Mesodermal cell (in vitro differentiated cells): ENCODE data around the gene ADAMTSL1.

Experiments used
- H3K27ac ChIP-seq: 2 replicates; pipeline ENCODE4 v1.7.0; 2013; ENCODE audit warnings: mild to moderate bottlenecking, low read depth, low read length, moderate library complexity; ENCODE audit not compliant: severe bottlenecking
- H3K36me3 ChIP-seq: 2 replicates; pipeline ENCODE4 v1.7.1; 2013; ENCODE audit warnings: mild to moderate bottlenecking, low read length, moderate library complexity; ENCODE audit not compliant: control insufficient read depth, insufficient read depth
- H3K4me1 ChIP-seq: one replicate; pipeline ENCODE4 v1.7.1; 2013; ENCODE audit warnings: mild to moderate bottlenecking, low read length; ENCODE audit not compliant: insufficient read depth, control insufficient read depth, poor library complexity, severe bottlenecking
- H3K4me3 ChIP-seq: 2 replicates; pipeline ENCODE4 v1.7.0; 2013; ENCODE audit warnings: low read length, control low read depth, mild to moderate bottlenecking; ENCODE audit not compliant: insufficient read depth, poor library complexity, severe bottlenecking; ENCODE audit errors: extremely low read depth
- H3K9me3 ChIP-seq: 2 replicates; pipeline ENCODE4 v1.7.1; 2013; ENCODE audit warnings: mild to moderate bottlenecking, low read length, moderate library complexity; ENCODE audit not compliant: control insufficient read depth
- WGBS, 2 experiments: methylation state at CpG; one replicate each; pipeline ENCODE4 v1.1.5; 2013; ENCODE audit warnings: missing lambda C conversion rate in 2 of 2; ENCODE audit not compliant: insufficient coverage in 2 of 2; 5-methylcytosine and 5-hydroxymethylcytosine counted together

ADAMTSL1 gene

DNA sequence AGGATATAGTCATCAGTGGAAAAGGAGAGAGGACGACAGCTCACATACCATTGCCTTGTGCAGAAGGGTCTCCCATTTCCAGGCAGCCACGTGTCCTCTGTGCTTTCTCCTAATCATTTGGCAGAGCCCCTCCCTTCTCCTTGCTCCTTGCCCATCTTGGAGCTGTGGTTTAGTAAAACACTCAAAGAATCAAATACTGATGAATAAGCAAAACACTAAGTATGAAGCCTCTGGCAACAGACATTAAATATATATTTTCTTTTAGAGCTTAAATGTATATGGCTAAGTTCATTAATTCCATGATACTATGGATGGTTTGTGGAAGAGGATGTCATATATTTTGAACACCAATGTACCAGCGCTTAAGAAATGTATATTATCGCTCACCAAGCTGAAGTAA lies 280.6 kb downstream of the ADAMTSL1 start:
- Histone ChIP-seq H3K4me1 (no peaks in the 10 kb centered on the region), H3K27ac (no peak overlapping the region), H3K4me3 (no peak overlapping the region), H3K9me3 (no peaks in the 10 kb centered on the region), H3K36me3 (no peaks in the 10 kb centered on the region)
- WGBS, 2 experiments, result 100% methylated on average over 1 of the region's 4 CpGs; no CpG with 5 or more reads in 1 of the 2 experiments

GRCh38 chr9:18755263-18755662 lies 281.3 kb downstream of the ADAMTSL1 start:
- no peak overlapping the region for H3K4me3 ChIP-seq
- WGBS, 2 experiments, result 77 to 90% methylated on average over 2 of the region's 2 CpGs
- H3K9me3 ChIP-seq, result no peaks in the 10 kb centered on the region
- H3K4me1 ChIP-seq, result no peaks in the 10 kb centered on the region
- no peak overlapping the region for H3K27ac ChIP-seq
- no peaks in the 10 kb centered on the region for H3K36me3 ChIP-seq

GRCh38 chr9:18756712-18757125 lies 282.8 kb downstream of the ADAMTSL1 start:
- 80% methylated on average over 1 of the region's 3 CpGs for WGBS, 2 experiments
- Histone ChIP-seq H3K4me3 (no peak overlapping the region), H3K36me3 (no peaks in the 10 kb centered on the region), H3K27ac (no peak overlapping the region), H3K9me3 (no peaks in the 10 kb centered on the region), H3K4me1 (no peaks in the 10 kb centered on the region)

GRCh38 chr9:18759827-18760226 lies 285.9 kb downstream of the ADAMTSL1 start:
- Histone ChIP-seq H3K36me3 (no peaks in the 10 kb centered on the region), H3K27ac (no peak overlapping the region), H3K9me3 (no peaks in the 10 kb centered on the region), H3K4me3 (no peak overlapping the region), H3K4me1 (no peaks in the 10 kb centered on the region)
- whole genome bisulfite sequencing, 2 experiments, result 91 to 94% methylated on average over 4 of the region's 4 CpGs

- Histone ChIP-seq H3K36me3 (no peaks in the 10 kb centered on the region), H3K4me3 (no peak overlapping the region), H3K9me3 (no peaks in the 10 kb centered on the region), H3K4me1 (no peaks in the 10 kb centered on the region), H3K27ac (no peak overlapping the region)
- whole genome bisulfite sequencing, 2 experiments, result 88 to 92% methylated on average over 1 of the region's 2 CpGs
Measured at GRCh38 chr9:18761742-18762300, 287.9 kb downstream of the ADAMTSL1 start.

DNA sequence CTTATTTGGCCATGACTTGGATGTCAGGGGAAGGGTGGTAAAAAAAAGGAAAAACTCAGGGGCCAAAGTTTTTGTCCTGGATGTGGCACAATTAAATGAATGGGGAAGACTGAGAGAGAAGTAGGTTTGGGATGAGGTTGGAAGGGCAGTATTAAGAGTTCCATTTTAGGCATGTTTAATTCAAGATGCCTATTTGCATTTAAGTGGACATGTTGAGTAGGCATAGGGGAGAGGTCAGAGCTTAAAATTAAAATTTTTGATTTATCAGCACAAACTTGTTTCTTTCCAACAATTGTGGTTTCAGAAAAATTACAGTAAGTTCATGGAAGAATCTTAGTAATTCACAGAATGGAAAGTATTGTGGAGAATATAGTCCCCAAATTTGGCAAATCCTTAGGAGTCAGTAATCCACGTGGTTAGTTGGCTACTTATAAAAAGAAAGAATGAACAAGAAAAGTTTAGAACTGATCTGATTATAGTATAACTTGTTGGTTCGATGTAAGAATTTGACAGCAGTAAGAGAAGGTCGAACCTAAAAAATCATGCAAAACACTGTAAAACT lies 293.1 kb downstream of the ADAMTSL1 start:
- H3K4me3 ChIP-seq, result no peak overlapping the region
- no peaks in the 10 kb centered on the region for H3K9me3 ChIP-seq
- H3K27ac ChIP-seq, result no peak overlapping the region
- H3K4me1 ChIP-seq, result no peaks in the 10 kb centered on the region
- WGBS, 2 experiments, result 92 to 100% methylated on average over 1 of the region's 3 CpGs
- H3K36me3 ChIP-seq, result no peaks in the 10 kb centered on the region

DNA sequence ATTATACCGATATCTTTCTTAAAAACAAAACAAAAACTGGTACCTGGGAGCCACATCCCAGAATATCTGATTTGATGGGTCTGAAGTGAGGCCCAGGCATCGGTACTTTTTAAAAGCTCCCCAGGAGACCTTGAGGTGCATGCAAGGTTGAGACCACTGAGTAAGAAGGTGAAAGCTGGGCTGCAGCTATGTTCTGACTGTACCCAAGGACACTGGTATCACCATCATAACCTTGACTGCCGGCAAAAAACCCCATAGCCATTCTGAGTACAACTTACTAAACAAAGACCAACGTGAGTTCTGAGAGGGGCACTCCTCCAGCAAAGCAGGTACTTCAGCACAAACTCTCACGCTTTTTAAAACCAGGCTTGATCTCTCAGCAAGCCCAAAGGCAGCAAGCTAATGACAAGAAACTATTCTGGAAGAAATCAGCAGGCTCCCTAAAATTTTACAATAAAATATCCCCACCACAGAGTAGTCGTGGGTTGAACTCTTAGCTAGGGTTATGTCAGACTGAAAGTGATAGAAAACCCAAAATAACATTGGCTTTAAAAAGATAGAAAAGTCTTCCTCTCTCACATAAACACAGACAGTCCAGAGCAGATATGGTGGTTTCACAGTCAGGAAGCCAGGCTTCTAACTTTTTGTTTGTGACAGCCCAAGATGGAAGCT lies 295.1 kb downstream of the ADAMTSL1 start:
- WGBS, 2 experiments, result 85 to 100% methylated on average over 3 of the region's 6 CpGs
- no peaks in the 10 kb centered on the region for H3K4me1 ChIP-seq
- no peak overlapping the region for H3K4me3 ChIP-seq
- H3K27ac ChIP-seq, result no peak overlapping the region
- no peaks in the 10 kb centered on the region for H3K9me3 ChIP-seq
- H3K36me3 ChIP-seq, result no peaks in the 10 kb centered on the region

- no peaks in the 10 kb centered on the region for H3K36me3 ChIP-seq
- H3K27ac ChIP-seq, result no peak overlapping the region
- 86 to 89% methylated on average over 6 to 8 of the region's 10 CpGs for WGBS, 2 experiments
- no peak overlapping the region for H3K4me3 ChIP-seq
- H3K9me3 ChIP-seq, result no peaks in the 10 kb centered on the region
- H3K4me1 ChIP-seq, result no peaks in the 10 kb centered on the region
Measured at GRCh38 chr9:18770131-18770908, 296.4 kb downstream of the ADAMTSL1 start.

DNA sequence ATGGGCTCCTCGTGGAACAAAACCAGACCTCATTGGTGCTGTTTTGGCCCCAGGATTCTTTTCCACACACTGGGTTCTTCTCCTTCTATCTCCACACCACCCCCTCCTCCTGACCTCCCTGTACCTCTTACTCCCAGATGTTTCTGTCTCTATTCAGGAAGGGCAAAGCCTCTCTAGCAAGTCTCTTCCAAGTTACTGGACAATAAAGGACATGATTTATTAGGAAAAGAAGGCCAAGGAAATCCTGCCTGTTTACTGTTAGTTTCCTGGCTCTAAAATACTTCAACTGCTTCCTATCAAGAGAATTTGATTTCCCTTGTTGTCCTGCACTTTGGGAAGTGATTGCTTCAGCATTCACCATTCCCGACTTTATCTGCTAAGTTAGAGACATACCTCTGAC lies 297.1 kb downstream of the ADAMTSL1 start:
- Histone ChIP-seq H3K9me3 (no peaks in the 10 kb centered on the region), H3K27ac (no peak overlapping the region), H3K4me1 (no peaks in the 10 kb centered on the region), H3K36me3 (no peaks in the 10 kb centered on the region), H3K4me3 (no peak overlapping the region)
- 90 to 94% methylated on average over 2 of the region's 2 CpGs for WGBS, 2 experiments

DNA sequence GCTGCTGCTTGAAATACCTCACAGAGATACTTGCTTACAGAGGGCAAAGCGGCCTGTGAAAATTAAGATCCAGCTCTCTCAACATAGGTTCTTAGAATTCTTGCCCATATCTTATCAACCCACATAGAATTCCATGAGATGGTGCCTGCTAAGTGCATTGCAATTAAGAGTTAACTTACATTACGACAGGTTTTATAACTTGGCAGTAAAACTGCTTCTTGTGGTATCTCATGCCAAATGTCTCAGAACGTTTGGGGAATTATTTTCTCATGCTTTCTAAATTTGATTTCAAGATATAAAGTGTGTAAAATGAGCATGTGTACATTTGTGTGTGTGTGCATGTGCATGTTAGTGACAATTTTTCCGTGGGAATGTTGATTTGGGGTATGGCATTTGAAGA lies 297.8 kb downstream of the ADAMTSL1 start:
- H3K4me1 ChIP-seq, result no peaks in the 10 kb centered on the region
- no peaks in the 10 kb centered on the region for H3K9me3 ChIP-seq
- no peak overlapping the region for H3K27ac ChIP-seq
- no peak overlapping the region for H3K4me3 ChIP-seq
- WGBS, 2 experiments, result 81 to 88% methylated on average over 2 to 3 of the region's 4 CpGs
- no peaks in the 10 kb centered on the region for H3K36me3 ChIP-seq
